ENCODE results near the gene SLC9A3.

Gene SLC9A3

DNA sequence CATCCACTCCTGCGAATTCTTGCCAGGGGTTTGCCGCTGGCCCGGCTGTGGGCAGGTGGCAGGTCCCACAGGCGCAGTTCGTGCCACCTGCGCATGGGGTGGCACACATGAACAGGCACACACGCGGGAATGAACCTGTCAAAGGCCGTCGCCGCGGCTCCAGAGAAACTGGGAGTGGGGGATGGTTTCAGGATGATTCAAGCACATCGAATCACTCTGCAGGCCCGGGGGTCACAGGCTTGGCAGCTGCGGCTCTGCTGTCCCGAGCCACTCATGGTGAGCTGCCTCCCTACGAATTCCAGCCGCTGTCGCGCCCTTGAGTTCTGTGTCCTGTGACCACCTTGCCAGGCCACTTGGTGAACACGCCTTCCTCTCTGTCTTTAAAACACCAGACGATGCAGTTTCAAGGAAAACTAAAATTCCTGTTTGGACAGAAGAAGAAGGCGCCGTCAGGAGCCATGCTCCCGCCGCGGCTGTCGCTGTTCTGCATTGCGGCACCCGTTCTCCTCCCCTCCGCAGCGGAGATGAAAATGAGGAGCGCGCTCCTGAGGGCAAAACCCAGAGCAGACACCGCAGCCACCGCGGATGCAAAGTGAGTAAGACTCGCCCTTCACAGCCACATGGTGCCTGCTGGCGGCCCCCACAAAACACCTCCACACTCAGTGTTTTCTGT, 96.7 kb downstream of the SLC9A3 start:
- no peak overlapping the region for H3K27ac ChIP-seq
- TF ChIP-seq, protein P1, sequence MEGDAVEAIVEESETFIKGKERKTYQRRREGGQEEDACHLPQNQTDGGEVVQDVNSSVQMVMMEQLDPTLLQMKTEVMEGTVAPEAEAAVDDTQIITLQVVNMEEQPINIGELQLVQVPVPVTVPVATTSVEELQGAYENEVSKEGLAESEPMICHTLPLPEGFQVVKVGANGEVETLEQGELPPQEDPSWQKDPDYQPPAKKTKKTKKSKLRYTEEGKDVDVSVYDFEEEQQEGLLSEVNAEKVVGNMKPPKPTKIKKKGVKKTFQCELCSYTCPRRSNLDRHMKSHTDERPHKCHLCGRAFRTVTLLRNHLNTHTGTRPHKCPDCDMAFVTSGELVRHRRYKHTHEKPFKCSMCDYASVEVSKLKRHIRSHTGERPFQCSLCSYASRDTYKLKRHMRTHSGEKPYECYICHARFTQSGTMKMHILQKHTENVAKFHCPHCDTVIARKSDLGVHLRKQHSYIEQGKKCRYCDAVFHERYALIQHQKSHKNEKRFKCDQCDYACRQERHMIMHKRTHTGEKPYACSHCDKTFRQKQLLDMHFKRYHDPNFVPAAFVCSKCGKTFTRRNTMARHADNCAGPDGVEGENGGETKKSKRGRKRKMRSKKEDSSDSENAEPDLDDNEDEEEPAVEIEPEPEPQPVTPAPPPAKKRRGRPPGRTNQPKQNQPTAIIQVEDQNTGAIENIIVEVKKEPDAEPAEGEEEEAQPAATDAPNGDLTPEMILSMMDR (conservative IDR thresholded peaks at IDR 0.05): no peak

DNA sequence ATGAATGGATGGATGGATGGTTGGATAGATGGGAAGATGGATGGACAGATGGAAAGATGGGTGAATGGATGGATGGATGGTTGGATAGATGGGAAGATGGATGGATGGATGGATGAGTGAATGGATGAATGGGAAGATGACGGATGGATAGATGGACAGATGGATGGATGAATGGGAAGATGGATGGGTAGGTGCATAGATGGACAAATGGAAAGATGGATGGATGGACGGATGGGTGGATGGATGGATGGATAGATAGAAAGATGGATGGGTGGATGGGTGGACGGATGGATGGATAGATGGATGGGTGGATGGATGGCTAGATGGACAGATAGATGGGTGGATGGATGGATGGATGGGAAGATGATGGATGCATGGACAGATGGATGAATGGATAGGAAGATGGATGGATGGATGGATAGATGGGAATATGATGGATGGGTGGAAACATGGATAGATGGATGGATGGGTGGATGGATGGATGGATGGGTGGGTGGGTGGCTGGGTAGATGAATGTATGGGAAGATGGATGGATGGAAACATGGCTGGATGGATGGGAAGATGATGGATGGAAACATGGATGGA, 97.8 kb downstream of the SLC9A3 start:
- TF ChIP-seq, protein P1 (conservative IDR thresholded peaks at IDR 0.05): no peak

DNA sequence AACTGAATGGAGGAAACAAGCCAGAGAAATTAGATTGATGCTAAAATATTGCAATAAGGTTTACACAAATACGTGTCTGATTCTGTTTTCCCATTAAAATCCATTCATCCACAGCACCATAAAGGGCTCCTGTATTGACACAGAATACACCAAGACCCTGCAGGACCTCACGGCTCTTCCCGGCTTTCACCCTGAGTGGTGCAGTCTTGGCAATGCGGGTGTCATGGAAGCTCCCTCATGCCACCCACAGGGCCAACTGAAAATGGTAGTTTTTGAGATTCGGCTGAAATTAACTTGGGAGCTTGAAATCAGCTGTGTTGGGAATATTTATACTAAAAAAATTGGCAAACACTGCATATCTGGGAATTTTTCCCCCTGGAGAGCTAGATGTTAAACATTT, 98.5 kb downstream of the SLC9A3 start:
- TF ChIP-seq, protein P1 (conservative IDR thresholded peaks at IDR 0.05): peak; percentile 25

More for the DNA sequence above, 97.8 kb downstream of the SLC9A3 start:
- no peak overlapping the region for H3K27ac ChIP-seq

GRCh38 chr5:424301-425110, 99.7 kb downstream of the SLC9A3 start:
- H3K27ac ChIP-seq: no peak overlapping the region
- TF ChIP-seq, protein P1 (conservative IDR thresholded peaks at IDR 0.05): no peak

More for the DNA sequence above, 98.5 kb downstream of the SLC9A3 start:
- H3K27ac ChIP-seq: no peak overlapping the region

DNA sequence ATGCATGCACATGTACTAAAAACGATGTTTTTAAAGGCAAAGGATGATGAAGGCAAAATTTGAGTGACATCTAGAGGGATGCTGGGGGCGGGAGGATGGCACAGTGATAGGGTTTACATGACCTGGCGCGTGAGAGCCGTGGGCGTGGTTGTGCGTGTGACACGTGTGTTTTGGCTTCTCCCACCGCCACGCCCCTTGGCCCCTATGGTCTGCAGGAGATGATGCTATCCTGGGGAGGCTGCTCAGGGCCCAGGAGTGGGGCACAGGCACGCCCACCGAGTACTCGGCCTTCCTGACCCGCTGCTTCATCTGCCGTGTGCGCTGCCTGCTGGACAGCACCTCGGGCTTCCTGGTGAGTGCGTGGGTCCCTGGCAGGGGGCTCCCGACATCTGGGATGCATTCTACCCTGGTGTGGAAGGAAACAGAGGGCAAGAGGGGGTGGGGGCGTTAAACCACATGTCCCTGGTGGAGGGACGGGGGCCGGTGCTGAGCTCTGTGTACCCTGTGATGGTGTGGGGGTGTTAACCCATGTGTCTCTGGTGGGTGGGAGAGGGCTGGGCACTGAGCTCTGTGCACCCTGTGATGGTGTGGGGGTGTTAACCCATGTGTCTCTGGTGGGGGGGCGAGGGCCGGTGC, 100.5 kb downstream of the SLC9A3 start:
- TF ChIP-seq, protein P1 (conservative IDR thresholded peaks at IDR 0.05): no peak
- no peak overlapping the region for H3K27ac ChIP-seq

DNA sequence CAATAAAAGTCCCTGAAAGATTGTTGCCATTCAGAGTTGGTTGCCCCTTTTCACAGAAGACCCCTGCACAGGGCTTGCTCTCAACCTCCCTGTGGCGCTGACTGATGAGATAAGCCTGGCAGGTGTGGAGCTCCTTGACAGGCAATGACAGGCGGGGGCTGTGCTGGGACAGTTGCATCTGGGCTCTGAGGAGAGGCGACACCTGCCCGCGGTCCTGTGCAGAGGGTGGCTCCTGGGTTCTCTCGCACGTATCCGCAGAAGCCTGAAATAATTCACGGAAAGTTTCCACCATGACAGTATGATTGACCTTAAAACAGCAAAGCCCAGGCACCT, 101.0 kb downstream of the SLC9A3 start:
- TF ChIP-seq, protein P1 (conservative IDR thresholded peaks at IDR 0.05): no peak
- H3K27ac ChIP-seq: no peak overlapping the region

All from VCaP (cell line).